C4-2B (cell line): ENCODE results near the gene PTPN2.

ENCODE experiments used
- ZFX ChIP-seq: fragments of 450-650 bp; IDR thresholded peaks from 2 replicates; pipeline ENCODE4 v1.6.1; 2017
- TF ChIP-seq, protein P1 (sequence below): fragments of 450-650 bp; conservative IDR thresholded peaks from 2 replicates; pipeline ENCODE4 v1.5.1; 2017; ENCODE audit warnings: mild to moderate bottlenecking

- TF ChIP-seq, protein P1, sequence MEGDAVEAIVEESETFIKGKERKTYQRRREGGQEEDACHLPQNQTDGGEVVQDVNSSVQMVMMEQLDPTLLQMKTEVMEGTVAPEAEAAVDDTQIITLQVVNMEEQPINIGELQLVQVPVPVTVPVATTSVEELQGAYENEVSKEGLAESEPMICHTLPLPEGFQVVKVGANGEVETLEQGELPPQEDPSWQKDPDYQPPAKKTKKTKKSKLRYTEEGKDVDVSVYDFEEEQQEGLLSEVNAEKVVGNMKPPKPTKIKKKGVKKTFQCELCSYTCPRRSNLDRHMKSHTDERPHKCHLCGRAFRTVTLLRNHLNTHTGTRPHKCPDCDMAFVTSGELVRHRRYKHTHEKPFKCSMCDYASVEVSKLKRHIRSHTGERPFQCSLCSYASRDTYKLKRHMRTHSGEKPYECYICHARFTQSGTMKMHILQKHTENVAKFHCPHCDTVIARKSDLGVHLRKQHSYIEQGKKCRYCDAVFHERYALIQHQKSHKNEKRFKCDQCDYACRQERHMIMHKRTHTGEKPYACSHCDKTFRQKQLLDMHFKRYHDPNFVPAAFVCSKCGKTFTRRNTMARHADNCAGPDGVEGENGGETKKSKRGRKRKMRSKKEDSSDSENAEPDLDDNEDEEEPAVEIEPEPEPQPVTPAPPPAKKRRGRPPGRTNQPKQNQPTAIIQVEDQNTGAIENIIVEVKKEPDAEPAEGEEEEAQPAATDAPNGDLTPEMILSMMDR, result no peak
- TF ChIP-seq ZFX, result no peak
Measured at GRCh38 chr18:12772111-12772510, 111.9 kb downstream of the PTPN2 start.
